ENCODE measurements around the gene TXNRD2. TPM values are rescaled to one million over a fixed set of nuclear protein-coding genes. Genes with fewer than 3 reads are reported as not detected.

The TXNRD2 gene
- total RNA-seq, 1 donor from 2014 or later, result 0.19 TPM

GRCh38 chr22:19914201-19914943, 27.2 kb downstream of the TXNRD2 start:
- H3F3A ChIP-seq (ENCODE audit: low read depth), result no peaks in the 10 kb centered on the region
- H3K27me3 Mint-ChIP-seq (ENCODE audit: insufficient read depth, low read depth), result peaks cover 6% of the 10 kb centered on the region
- no peak overlapping the region for H3K4me3 Mint-ChIP-seq
- H3K79me2 ChIP-seq (ENCODE audit: low read depth), result no peaks in the 10 kb centered on the region
- H3K4me1 Mint-ChIP-seq, result peaks cover 6% of the 10 kb centered on the region
- DNase-seq (ENCODE audit: low spot score), result no peak
- no peak overlapping the region for H3K27ac ChIP-seq
- no peaks in the 10 kb centered on the region for H3K36me3 Mint-ChIP-seq
- H3K27ac Mint-ChIP-seq, result no peak overlapping the region
- H3K4me3 ChIP-seq, result no peak overlapping the region
- H3K9me3 Mint-ChIP-seq, result no peaks in the 10 kb centered on the region
- H4K20me1 ChIP-seq (ENCODE audit: low read depth), result no peaks in the 10 kb centered on the region
- no peaks in the 10 kb centered on the region for H3K27me3 ChIP-seq
- H3K36me3 ChIP-seq, result no peaks in the 10 kb centered on the region
- no peak overlapping the region for H3K9ac ChIP-seq
- H3K4me2 ChIP-seq, result no peak overlapping the region
- H3K9me3 ChIP-seq (ENCODE audit: low read depth), result no peaks in the 10 kb centered on the region
- TF ChIP-seq EZH2 (IDR thresholded peaks at IDR 0.05) (no peak), EZH2phosphoT487 (IDR thresholded peaks at IDR 0.05) (no peak)
- TF ChIP-seq, protein P1, sequence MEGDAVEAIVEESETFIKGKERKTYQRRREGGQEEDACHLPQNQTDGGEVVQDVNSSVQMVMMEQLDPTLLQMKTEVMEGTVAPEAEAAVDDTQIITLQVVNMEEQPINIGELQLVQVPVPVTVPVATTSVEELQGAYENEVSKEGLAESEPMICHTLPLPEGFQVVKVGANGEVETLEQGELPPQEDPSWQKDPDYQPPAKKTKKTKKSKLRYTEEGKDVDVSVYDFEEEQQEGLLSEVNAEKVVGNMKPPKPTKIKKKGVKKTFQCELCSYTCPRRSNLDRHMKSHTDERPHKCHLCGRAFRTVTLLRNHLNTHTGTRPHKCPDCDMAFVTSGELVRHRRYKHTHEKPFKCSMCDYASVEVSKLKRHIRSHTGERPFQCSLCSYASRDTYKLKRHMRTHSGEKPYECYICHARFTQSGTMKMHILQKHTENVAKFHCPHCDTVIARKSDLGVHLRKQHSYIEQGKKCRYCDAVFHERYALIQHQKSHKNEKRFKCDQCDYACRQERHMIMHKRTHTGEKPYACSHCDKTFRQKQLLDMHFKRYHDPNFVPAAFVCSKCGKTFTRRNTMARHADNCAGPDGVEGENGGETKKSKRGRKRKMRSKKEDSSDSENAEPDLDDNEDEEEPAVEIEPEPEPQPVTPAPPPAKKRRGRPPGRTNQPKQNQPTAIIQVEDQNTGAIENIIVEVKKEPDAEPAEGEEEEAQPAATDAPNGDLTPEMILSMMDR (IDR thresholded peaks at IDR 0.05), result no peak
- H2AFZ ChIP-seq (replicated peaks), result no peak overlapping the region
- H3K4me1 ChIP-seq, result no peaks in the 10 kb centered on the region

- no peaks in the 10 kb centered on the region for H3K36me3 ChIP-seq
These were observed 28.2 kb downstream of the TXNRD2 start for GRCh38 chr22:19913337-19913936.

DNA sequence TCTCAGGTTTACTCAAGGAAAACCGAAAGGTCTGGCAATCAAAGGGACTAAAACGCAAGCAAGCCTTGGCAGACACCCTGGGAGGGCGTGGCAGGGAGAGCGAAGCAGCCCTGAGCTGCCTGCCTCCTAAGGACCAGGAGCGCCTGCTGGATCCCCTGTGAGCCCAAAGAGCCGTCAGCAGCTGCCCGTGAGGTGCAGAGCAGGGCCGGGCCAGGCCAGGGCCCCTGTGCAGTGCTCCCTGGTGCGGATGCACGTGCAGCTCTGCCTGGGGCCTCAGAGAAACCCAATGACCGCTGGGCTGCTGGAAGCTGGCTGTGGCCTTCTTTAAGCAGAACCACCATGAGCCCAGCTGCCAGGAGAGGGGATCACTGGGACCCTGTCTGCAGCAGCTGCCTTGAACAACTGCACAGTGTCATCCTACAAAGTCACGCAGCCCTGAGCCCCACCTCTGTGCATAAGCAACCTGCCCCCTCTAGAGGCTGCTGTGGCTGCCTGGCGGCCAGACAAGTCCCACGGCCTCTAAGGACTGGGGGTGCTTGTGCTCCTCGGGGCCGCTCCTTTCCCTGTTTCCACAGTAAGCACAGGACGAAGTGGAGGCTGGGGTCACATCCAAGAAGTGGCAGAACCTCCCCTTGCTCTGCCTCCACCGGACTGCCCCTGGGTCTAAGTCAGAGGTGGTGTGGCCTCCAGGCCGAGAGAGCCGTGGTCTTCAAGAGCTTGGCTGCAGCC, 29.2 kb downstream of the TXNRD2 start:
- peaks cover 12% of the 10 kb centered on the region for H3K4me1 Mint-ChIP-seq
- Histone ChIP-seq H4K20me1 (ENCODE audit: low read depth) (no peaks in the 10 kb centered on the region), H3K79me2 (ENCODE audit: low read depth) (no peaks in the 10 kb centered on the region), H3K27ac (no peak overlapping the region), H3K36me3 (no peaks in the 10 kb centered on the region), H3F3A (ENCODE audit: low read depth) (no peaks in the 10 kb centered on the region), H3K27me3 (no peaks in the 10 kb centered on the region), H3K4me3 (no peak overlapping the region), H3K4me2 (no peak overlapping the region), H3K4me1 (no peaks in the 10 kb centered on the region), H3K9ac (no peak overlapping the region), H2AFZ (replicated peaks) (no peak overlapping the region), H3K9me3 (ENCODE audit: low read depth) (no peaks in the 10 kb centered on the region)
- DNase-seq (ENCODE audit: low spot score), result peak; percentile 63
- no peak overlapping the region for H3K4me3 Mint-ChIP-seq
- TF ChIP-seq, protein P1 (IDR thresholded peaks at IDR 0.05), result peak; percentile 45
- TF ChIP-seq EZH2phosphoT487 (IDR thresholded peaks at IDR 0.05) (no peak), EZH2 (IDR thresholded peaks at IDR 0.05) (no peak)
- no peak overlapping the region for H3K27ac Mint-ChIP-seq
- H3K27me3 Mint-ChIP-seq (ENCODE audit: insufficient read depth, low read depth), result peaks cover 13% of the 10 kb centered on the region
- no peaks in the 10 kb centered on the region for H3K36me3 Mint-ChIP-seq
- no peaks in the 10 kb centered on the region for H3K9me3 Mint-ChIP-seq

More at GRCh38 chr22:19913337-19913936, 28.2 kb downstream of the TXNRD2 start:
- H3K4me1 ChIP-seq, result no peaks in the 10 kb centered on the region
- Mint-ChIP-seq H3K27me3 (ENCODE audit: insufficient read depth, low read depth) (peaks cover 11% of the 10 kb centered on the region), H3K4me1 (peaks cover 11% of the 10 kb centered on the region), H3K27ac (no peak overlapping the region), H3K4me3 (no peak overlapping the region), H3K36me3 (no peaks in the 10 kb centered on the region), H3K9me3 (no peaks in the 10 kb centered on the region)
- H3K9me3 ChIP-seq (ENCODE audit: low read depth), result no peaks in the 10 kb centered on the region
- TF ChIP-seq EZH2phosphoT487 (IDR thresholded peaks at IDR 0.05) (no peak), EZH2 (IDR thresholded peaks at IDR 0.05) (no peak)
- TF ChIP-seq, protein P1 (IDR thresholded peaks at IDR 0.05), result no peak
- no peak overlapping the region for H3K4me2 ChIP-seq
- H4K20me1 ChIP-seq (ENCODE audit: low read depth), result no peaks in the 10 kb centered on the region
- no peak for DNase-seq (ENCODE audit: low spot score)
- no peaks in the 10 kb centered on the region for H3F3A ChIP-seq (ENCODE audit: low read depth)
- H2AFZ ChIP-seq (replicated peaks), result no peak overlapping the region
- H3K4me3 ChIP-seq, result no peak overlapping the region
- H3K79me2 ChIP-seq (ENCODE audit: low read depth), result no peaks in the 10 kb centered on the region
- no peak overlapping the region for H3K27ac ChIP-seq
- H3K9ac ChIP-seq, result no peak overlapping the region
- no peaks in the 10 kb centered on the region for H3K27me3 ChIP-seq
